ENCODE results near the gene CYS1. TPM values are rescaled to one million over a fixed set of nuclear protein-coding genes. Genes with fewer than 3 reads are reported as not detected.
A peak's percentile ranks its signal among the peaks of the same experiment; 100 is the strongest.

CYS1 gene
- total and polyA plus RNA-seq, 2 of the 13 experiments (the other 11 are each of a cell fraction or from before 2014, with no cell fraction given), result 0.04 TPM; not detected in 1

GRCh38 chr2:10062931-10063365 is 17.3 kb downstream of the CYS1 start (continued):
- TF ChIP-seq SRSF4 (IDR thresholded peaks at IDR 0.05; ENCODE audit: low read depth, low read length, poor library complexity, severe bottlenecking), result no peak
- TF ChIP-seq ZNF781 (CRISPR knock-in tag; IDR thresholded peaks at IDR 0.05; ENCODE audit: borderline replicate concordance, not compliant biosample characterization), result peak; percentile 21
- peak; percentile 47; the same call in 1 of the 2 replicates for TF ChIP-seq GMEB1 (CRISPR knock-in tag; IDR thresholded peaks at IDR 0.05; ENCODE audit: borderline replicate concordance)
- peak; percentile 33 to 57; a peak in 1 of 4 replicates for TF ChIP-seq NR2F1 (CRISPR knock-in tag; IDR thresholded peaks at IDR 0.05)
- TF ChIP-seq HHEX (CRISPR knock-in tag; IDR thresholded peaks at IDR 0.05), result no peak
- TF ChIP-seq ZNF350 (CRISPR knock-in tag; IDR thresholded peaks at IDR 0.05; ENCODE audit: borderline replicate concordance, low read depth), result no peak
- TF ChIP-seq GABPA (IDR thresholded peaks at IDR 0.05; ENCODE audit: low read depth, low read length), result peak; percentile 21; the same call in 1 of the 2 replicates
- peak; percentile 74 for TF ChIP-seq GABPA (CRISPR knock-in tag; IDR thresholded peaks at IDR 0.05; ENCODE audit: low read depth)
- no peak for TF ChIP-seq POLR2AphosphoS5 (IDR thresholded peaks at IDR 0.05; ENCODE audit: low read depth, low read length)
- no peak for TF ChIP-seq GTF3A (CRISPR knock-in tag; conservative IDR thresholded peaks at IDR 0.05)
- peak; percentile 75 for TF ChIP-seq ZBTB38 (CRISPR knock-in tag; IDR thresholded peaks at IDR 0.05)
- TF ChIP-seq TBX2 (CRISPR knock-in tag; IDR thresholded peaks at IDR 0.05; ENCODE audit: borderline replicate concordance), result no peak
- TF ChIP-seq FOSL2 (CRISPR knock-in tag; IDR thresholded peaks at IDR 0.05), result 0 out of 2 replicates have a peak, but pooled peaks have one; percentile 29
- TF ChIP-seq HNF1A (IDR thresholded peaks at IDR 0.05; ENCODE audit: low read depth), result no peak
- no peak for TF ChIP-seq HNF1A (CRISPR knock-in tag; IDR thresholded peaks at IDR 0.05; ENCODE audit: borderline replicate concordance)
- no peak for TF ChIP-seq SMAD3 (CRISPR knock-in tag; IDR thresholded peaks at IDR 0.05)
- no peak for TF ChIP-seq ZNF556 (CRISPR knock-in tag; IDR thresholded peaks at IDR 0.05; ENCODE audit: borderline replicate concordance)
- peak; percentile 55 for TF ChIP-seq ELF1 (CRISPR knock-in tag; IDR thresholded peaks at IDR 0.05)
- TF ChIP-seq ZNF850 (CRISPR knock-in tag; conservative IDR thresholded peaks at IDR 0.05), result no peak; the same call in 1 of the 2 replicates
- TF ChIP-seq ZNF484 (CRISPR knock-in tag; IDR thresholded peaks at IDR 0.05; ENCODE audit: borderline replicate concordance, low read depth), result no peak
- no peak for TF ChIP-seq NFE2 (CRISPR knock-in tag; IDR thresholded peaks at IDR 0.05)
- TF ChIP-seq, protein P1, sequence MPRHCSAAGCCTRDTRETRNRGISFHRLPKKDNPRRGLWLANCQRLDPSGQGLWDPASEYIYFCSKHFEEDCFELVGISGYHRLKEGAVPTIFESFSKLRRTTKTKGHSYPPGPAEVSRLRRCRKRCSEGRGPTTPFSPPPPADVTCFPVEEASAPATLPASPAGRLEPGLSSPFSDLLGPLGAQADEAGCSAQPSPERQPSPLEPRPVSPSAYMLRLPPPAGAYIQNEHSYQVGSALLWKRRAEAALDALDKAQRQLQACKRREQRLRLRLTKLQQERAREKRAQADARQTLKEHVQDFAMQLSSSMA (CRISPR knock-in tag; IDR thresholded peaks at IDR 0.05), result no peak
- no peak for TF ChIP-seq ZNF513 (CRISPR knock-in tag; conservative IDR thresholded peaks at IDR 0.05)
- TF ChIP-seq ZNF501 (CRISPR knock-in tag; IDR thresholded peaks at IDR 0.05), result peak; percentile 72

Data from HepG2 (cell line).